GM19468 (cell line): ENCODE results near the gene ADGRD2.

Source experiments
- ATAC-seq: cut with Tn5 transposase; IDR thresholded peaks from one replicate; pipeline ENCODE4 v1.9.1; 2021; ENCODE audit warnings: mild to moderate bottlenecking, moderate library complexity, moderate number of reproducible peaks; ENCODE audit not compliant: unreplicated experiment; ENCODE audit errors: extremely low read depth

The ADGRD2 gene

DNA sequence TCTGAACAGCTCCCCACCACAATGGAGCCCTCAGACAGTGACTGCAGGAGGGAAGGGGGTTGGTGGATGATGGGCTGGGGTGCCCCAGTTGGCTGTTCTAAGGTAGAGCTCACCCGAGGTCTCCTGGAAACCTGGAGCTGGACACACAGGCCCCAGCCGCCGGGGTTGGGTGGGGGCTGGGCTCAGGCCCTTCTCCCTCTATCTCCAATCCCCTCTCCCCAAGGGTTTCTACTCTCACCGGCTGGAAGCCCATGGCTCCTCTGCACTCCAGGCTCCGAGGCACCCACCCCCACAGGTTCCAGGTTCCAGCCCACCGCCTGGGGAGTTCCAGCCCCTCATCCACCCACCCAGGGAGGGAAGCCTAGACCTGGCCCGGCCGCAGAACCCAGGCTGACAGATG, 56.2 kb downstream of the ADGRD2 start:
- no peak for ATAC-seq

- no peak for ATAC-seq
Observed at GRCh38 chr9:124506931-124507879, 57.0 kb downstream of the ADGRD2 start, which contains the start of gene NR5A1. TSS of gene NR5A1 (minus strand) at chr9:124507399. CDS start at chr9:124503395, 4,004 bp downstream.

DNA sequence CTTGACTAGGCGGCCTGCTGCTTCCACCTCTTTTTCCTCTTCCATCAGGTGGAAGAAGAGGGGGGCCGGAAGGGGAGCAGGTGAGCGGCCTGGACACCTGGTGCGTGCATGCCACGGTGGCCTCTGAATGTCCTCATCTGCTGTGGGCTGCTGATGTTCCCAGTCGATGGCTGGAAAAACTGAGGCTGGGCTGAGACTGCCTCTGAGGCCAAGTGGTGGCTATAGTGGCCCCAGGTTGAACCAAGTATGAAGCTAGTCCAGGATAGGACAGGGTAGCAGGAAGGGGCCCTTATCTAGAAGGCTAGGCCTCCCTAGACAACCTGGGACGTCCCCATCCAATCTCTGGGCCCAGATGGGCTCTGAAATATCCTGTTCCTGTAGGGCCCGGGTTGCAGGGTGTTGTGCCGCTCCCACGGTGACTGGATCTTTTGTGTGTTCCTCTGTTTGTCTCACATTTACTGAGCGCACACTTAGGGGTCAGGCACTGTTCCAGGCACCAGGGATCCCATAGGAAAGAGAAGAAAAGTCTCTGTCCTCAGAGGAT, 57.7 kb downstream of the ADGRD2 start:
- no peak for ATAC-seq

- ATAC-seq, result no peak
Observed at GRCh38 chr9:124510650-124511425, 60.6 kb downstream of the ADGRD2 start.

DNA sequence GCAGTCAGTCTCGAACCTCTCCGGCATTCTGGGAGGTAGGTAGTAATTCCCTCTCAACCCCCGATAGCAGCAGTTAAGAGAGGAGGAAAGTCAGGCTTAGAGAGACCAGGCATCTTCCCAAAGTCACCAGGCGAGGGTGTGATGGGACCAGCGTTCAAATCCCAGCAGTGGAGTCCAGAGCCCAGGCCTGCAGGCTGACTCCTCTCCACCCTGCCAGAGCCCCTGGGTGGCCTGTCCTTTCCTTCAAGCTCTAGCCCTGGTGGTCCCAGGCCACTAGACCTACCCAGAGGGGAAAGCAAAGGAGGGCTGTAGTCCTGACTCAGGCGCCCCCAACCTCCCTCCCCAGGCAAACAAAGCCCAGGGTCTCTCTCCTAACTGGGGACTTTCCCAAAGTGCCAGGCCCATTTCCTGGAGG, 61.2 kb downstream of the ADGRD2 start:
- no peak for ATAC-seq

DNA sequence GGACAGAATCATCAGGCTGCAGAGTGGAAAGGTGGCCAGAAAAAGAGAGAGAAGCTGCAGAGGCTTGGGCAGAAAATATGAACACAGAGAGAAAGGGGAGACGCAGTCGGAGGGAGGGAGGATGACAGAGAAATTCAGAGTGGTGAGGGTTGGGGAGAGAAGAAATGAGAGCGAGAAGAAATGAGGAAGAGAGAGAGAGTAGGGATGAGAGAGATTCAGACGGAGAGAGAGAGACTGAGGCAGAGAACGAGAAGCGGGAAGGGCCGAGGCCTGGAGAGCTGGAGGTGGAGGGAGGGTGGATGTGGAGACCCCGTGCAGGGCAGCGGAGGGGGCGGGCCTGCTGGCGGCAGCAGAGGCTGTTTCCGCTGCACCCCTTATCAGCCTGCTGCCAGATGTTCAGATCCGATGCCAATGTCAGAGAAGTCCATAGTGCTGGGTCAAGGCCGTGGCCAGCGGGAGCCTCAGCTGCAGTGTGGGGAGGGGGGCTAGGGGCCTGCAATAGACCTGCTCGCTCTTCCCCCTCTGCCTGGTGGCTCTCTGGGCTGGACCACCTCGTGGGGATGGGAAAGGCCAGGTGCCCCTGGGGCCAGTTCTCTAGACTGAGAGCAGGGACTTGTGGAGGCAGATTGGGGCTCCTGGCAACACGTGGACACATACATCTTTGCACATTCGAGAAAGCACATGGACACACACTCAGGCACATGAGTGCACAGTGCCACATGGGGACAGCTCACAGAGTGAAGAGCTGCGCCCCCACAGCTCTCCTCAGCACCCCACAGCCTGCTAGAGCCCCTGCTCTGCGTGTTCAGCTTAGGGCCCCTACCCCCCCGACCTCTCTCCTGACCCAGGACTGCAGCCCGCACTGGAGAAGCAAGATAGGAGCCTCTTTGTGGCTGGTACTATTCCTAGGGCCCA, 61.9 kb downstream of the ADGRD2 start:
- no peak for ATAC-seq

GRCh38 chr9:124512806-124513204, 62.6 kb downstream of the ADGRD2 start:
- ATAC-seq, result no peak

DNA sequence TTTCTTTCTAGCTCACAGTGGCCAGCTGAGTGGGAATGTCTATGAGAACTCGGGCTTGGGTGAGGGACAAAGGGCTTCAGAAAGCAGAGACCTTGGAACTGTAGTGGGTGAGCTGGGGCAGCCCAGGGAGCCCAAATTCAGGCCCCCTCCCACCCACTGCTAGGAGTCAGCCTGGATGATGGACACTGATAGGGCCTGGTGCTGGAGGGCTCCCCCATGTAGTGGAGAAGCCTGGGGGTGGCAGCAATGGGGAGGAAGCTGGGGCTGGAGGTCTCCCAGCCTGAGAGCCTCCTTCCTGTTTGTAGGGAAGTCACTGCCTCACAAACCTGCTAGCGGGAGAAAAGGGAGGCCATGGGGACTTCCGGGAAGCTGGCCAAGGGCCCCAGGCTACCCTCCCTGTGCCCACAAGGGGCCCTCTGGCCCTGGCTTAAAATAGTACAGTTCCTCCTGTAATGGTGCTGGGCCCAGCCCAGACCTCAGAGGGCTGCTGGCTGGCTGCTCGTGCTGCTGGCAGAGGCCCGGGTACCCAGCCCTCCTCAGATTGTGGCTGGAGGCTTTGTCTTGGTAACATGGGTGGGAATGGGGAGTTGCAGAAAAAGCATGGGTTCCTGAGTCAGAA, 63.2 kb downstream of the ADGRD2 start:
- no peak for ATAC-seq

GRCh38 chr9:124514125-124514524, 63.9 kb downstream of the ADGRD2 start:
- ATAC-seq, result no peak

DNA sequence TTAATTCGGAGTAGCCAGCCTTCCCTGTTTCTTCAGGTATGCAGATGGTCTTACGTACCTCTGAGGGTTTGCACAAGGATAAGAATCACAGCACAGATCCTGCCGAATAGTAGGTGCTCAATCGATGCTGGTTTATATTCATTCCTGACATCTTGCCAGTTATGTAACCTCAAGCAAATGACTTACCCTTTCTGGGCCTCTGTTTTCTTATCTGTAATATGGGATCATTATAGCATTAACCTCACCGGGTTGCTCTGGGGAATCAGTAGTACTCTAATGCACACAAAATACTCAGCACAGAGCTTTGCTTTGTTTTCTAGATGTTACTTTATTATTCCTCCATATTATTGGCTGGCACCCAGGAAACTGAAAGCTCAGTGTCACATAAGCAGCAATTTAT, 64.6 kb downstream of the ADGRD2 start:
- no peak for ATAC-seq

- ATAC-seq, result no peak
Observed at GRCh38 chr9:124517600-124517999, 67.3 kb downstream of the ADGRD2 start.

GRCh38 chr9:124518116-124518515, 67.9 kb downstream of the ADGRD2 start:
- ATAC-seq, result no peak

GRCh38 chr9:124520206-124520596, 70.0 kb downstream of the ADGRD2 start:
- no peak for ATAC-seq

DNA sequence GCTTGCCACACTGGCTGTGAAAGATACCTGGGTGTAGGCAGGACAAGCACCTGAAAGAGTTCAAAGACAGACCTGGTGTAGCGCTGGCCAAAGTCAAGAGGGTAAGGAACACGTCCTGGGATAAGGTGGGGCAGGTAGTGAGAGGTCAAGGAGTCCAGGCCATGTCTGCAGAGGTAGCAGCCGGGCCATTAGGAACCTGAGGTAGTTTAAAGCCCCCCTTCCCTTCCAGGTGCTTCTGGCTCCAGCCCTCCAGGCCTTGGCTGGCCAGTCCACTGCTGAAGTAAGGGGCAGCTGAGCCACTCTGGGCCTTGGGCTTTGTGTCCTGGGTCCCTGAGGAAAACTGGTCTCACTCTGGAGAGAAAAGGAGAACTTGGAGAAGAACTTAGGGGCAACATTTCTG, 70.9 kb downstream of the ADGRD2 start:
- no peak for ATAC-seq

DNA sequence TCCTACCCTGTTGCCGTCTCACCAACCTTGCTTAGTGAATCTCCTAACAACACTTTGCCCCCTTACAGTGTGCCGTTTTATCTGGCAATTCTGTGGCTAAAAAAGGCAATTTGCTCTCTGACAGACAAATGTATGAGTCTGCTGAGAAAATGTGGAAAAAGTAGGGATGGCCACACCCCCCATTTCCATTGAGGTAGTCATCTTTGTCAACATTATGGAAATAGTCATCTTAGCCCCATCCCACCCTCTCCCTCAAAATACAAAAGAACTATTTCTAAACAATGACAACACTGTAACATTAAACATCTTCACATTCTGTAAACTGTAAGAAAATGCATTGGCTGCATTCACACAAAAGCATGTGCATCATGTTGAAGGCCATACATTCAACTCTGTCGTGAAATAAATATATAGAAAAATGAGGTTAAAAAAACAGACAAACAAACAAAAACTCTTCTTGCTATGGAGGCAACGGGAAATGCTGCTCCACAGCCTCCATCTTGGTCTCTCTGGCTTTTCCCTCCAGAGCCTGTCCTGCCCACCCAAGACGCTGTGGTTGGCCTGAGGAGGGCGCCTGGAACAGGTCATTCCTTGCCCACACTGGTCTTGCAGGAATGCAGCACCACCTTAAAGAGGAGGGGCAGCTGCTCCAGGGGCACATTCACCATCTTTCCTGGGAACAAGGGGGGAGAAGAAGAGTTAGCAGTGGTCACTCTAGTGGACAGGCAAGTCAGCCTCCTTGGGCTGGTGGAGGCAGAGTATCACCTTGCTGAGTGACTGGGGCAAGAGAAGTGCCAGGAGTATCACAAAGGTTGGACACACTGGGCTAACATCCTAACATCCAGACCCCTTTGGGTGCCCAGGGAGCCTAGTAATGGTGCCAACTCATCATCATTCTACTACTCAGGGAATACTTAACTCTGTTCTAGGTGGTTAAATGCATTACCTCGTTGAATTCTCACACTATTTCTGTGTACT, 72.2 kb downstream of the ADGRD2 start:
- ATAC-seq, result no peak

DNA sequence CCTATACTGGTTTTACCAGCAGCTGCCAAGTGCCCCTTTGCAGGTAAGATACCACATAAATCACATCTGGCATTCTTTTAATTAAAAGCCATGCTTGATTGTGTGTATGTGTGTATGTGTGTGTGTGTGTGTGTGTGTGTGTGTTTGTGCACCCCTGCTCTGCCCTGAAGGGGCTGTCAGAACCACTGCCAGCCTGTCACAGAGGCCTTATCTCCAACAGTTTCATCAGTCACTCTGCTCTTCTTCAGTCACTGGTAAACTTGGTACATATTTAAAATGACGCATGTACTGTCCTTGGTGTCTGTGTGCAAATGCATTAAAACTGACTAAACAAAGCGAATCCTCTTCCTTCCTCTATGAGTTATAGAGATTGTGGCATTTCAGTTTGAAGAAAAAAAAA, 75.9 kb downstream of the ADGRD2 start:
- no peak for ATAC-seq

GRCh38 chr9:124527781-124528180, 77.5 kb downstream of the ADGRD2 start:
- no peak for ATAC-seq
